ENCODE data around the gene LAMA2. TPM values are rescaled to one million over a fixed set of nuclear protein-coding genes. Genes with fewer than 3 reads are reported as not detected.

The LAMA2 gene
- total RNA-seq, 4 donors from 2014 or later: 23.4 to 80.8 (median 28.2) TPM

DNA sequence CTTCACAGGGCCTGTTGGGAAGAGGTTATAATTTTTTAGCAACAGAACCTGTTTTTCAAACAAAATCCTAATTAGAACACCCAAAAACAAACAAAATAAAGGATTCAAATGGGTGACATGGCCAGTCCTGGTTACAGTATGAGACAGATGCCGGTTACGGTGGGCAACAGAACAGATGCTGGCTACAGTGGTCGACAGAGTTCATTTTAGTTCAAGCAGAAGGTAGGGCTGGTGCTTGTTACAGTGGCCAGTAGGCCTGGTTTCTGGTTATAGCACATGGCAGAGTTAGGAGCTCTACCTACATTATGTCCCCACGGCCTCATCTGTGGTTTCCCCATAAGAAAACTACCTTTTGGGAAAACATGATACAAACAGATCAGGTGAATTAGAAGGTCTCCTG, 327.7 kb downstream of the LAMA2 start:
- no peak for TF ChIP-seq POLR2A (IDR thresholded peaks at IDR 0.05)
- TF ChIP-seq, protein P1, sequence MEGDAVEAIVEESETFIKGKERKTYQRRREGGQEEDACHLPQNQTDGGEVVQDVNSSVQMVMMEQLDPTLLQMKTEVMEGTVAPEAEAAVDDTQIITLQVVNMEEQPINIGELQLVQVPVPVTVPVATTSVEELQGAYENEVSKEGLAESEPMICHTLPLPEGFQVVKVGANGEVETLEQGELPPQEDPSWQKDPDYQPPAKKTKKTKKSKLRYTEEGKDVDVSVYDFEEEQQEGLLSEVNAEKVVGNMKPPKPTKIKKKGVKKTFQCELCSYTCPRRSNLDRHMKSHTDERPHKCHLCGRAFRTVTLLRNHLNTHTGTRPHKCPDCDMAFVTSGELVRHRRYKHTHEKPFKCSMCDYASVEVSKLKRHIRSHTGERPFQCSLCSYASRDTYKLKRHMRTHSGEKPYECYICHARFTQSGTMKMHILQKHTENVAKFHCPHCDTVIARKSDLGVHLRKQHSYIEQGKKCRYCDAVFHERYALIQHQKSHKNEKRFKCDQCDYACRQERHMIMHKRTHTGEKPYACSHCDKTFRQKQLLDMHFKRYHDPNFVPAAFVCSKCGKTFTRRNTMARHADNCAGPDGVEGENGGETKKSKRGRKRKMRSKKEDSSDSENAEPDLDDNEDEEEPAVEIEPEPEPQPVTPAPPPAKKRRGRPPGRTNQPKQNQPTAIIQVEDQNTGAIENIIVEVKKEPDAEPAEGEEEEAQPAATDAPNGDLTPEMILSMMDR (IDR thresholded peaks at IDR 0.05): no peak
- WGBS, 2 donors: 95 to 96% methylated on average over 4 of the region's 4 CpGs
- H3K4me3 ChIP-seq (ENCODE audit: low read depth, poor library complexity, severe bottlenecking): no peak overlapping the region
- no peak for DNase-seq (ENCODE audit: low spot score in 2 of 2)
- intact Hi-C loops (cut with DNase I; ENCODE audit: low total_unique reads): no loop called here

GRCh38 chr6:129211626-129212025, 328.7 kb downstream of the LAMA2 start:
- DNase-seq (ENCODE audit: low spot score in 2 of 2): no peak
- intact Hi-C loops (cut with DNase I; ENCODE audit: low total_unique reads): no loop called here
- WGBS, 2 donors: 83 to 90% methylated on average over 1 of the region's 1 CpG

GRCh38 chr6:129212081-129212480, 329.1 kb downstream of the LAMA2 start:
- 54 to 66% methylated on average over 3 of the region's 3 CpGs for WGBS, 2 donors
- TF ChIP-seq, protein P1 (IDR thresholded peaks at IDR 0.05): no peak
- TF ChIP-seq POLR2A (IDR thresholded peaks at IDR 0.05): no peak
- H3K4me3 ChIP-seq (ENCODE audit: low read depth, poor library complexity, severe bottlenecking): no peak overlapping the region
- no peak for DNase-seq (ENCODE audit: low spot score in 2 of 2)
- intact Hi-C loops (cut with DNase I; ENCODE audit: low total_unique reads): no loop called here

More at GRCh38 chr6:129211626-129212025, 328.7 kb downstream of the LAMA2 start:
- no peak overlapping the region for H3K4me3 ChIP-seq (ENCODE audit: low read depth, poor library complexity, severe bottlenecking)
- TF ChIP-seq, protein P1 (IDR thresholded peaks at IDR 0.05): no peak
- no peak for TF ChIP-seq POLR2A (IDR thresholded peaks at IDR 0.05)

GRCh38 chr6:129215246-129215645, 332.3 kb downstream of the LAMA2 start:
- no peak overlapping the region for H3K4me3 ChIP-seq (ENCODE audit: low read depth, poor library complexity, severe bottlenecking)
- DNase-seq (ENCODE audit: low spot score in 2 of 2): no peak
- intact Hi-C loops (cut with DNase I; ENCODE audit: low total_unique reads): no loop called here
- TF ChIP-seq, protein P1 (IDR thresholded peaks at IDR 0.05): no peak
- TF ChIP-seq POLR2A (IDR thresholded peaks at IDR 0.05): no peak

GRCh38 chr6:129215916-129216520, 333.1 kb downstream of the LAMA2 start:
- no peak for DNase-seq (ENCODE audit: low spot score in 2 of 2)
- TF ChIP-seq POLR2A (IDR thresholded peaks at IDR 0.05): no peak
- TF ChIP-seq, protein P1 (IDR thresholded peaks at IDR 0.05): no peak
- 39 to 45% methylated on average over 1 of the region's 1 CpG for WGBS, 2 donors
- intact Hi-C loops (cut with DNase I; ENCODE audit: low total_unique reads): no loop called here
- no peak overlapping the region for H3K4me3 ChIP-seq (ENCODE audit: low read depth, poor library complexity, severe bottlenecking)

DNA sequence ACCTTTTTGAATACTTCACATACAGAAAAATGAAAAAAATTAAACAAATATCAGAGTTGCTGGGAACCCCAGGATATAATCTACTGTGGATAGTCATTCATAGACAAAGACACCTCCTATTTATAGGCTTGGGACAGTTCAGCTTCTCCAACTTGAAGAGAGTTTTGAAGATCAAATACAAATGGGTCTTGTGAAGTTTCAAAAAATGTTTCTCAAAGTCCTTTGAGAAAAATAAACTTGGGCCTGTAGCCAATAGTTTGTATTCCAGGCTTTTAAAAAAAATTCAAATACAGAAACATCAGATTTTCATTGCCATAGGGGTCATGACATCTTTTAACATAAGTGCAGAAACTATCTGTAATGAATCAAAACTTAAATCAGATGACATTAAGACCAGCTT, 334.8 kb downstream of the LAMA2 start:
- no peak overlapping the region for H3K4me3 ChIP-seq (ENCODE audit: low read depth, poor library complexity, severe bottlenecking)
- TF ChIP-seq, protein P1 (IDR thresholded peaks at IDR 0.05): no peak
- no peak for TF ChIP-seq POLR2A (IDR thresholded peaks at IDR 0.05)
- DNase-seq (ENCODE audit: low spot score in 2 of 2): no peak
- intact Hi-C loops (cut with DNase I; ENCODE audit: low total_unique reads): no loop called here
